HG02588 (cell line): ENCODE results near the gene SLC7A7.
A peak's percentile ranks its signal among the peaks of the same experiment; 100 is the strongest.
"Not testable (repeated sequence)": the region's sequence is repeated elsewhere in the genome, so short reads cannot be mapped to it uniquely, and the experiment has no call there.

Source experiments
- ATAC-seq: cut with Tn5 transposase; IDR thresholded peaks from one replicate; pipeline ENCODE4 v1.9.1; 2021; ENCODE audit warnings: mild to moderate bottlenecking, moderate library complexity; ENCODE audit not compliant: unreplicated experiment

Gene SLC7A7

DNA sequence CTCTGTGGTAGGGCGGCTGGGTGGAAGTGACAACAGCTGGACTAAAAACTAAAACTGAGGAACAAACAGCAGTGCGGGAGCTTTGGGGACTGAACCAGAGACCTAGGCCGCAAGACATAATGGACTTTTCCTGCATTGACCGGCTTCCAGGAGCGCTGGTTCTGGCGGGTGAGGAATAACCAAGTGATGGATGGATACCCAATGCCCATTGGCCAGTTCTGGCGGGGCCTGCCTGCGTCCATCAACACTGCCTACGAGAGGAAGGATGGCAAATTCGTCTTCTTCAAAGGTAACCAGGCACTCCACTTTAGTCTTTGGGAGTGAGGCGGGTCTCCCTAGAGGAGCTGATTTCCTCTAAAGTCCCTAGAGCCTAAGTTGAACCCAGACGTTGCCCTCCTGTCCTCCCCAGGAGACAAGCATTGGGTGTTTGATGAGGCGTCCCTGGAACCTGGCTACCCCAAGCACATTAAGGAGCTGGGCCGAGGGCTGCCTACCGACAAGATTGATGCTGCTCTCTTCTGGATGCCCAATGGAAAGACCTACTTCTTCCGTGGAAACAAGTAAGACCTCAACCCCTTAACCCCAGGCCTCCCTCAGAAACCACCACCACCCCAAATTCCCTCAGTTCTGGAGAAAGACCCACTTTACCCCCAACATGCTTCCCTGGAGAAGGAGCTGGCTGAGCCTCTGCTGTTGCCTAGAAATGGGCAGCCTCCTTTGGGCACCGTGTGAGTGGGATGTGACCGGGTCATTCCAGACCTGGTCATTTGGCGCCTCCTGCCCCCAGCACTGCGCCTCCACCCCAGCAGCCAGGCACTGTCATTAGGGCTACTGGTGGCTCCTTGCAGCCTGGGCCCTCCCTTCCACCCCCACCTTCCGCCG, 29.2 kb upstream of the SLC7A7 start:
- no peak for ATAC-seq

GRCh38 chr14:22843123-22843925, 28.1 kb upstream of the SLC7A7 start:
- no peak for ATAC-seq

- ATAC-seq: no peak
Observed at GRCh38 chr14:22842211-22843122, 27.2 kb upstream of the SLC7A7 start.

DNA sequence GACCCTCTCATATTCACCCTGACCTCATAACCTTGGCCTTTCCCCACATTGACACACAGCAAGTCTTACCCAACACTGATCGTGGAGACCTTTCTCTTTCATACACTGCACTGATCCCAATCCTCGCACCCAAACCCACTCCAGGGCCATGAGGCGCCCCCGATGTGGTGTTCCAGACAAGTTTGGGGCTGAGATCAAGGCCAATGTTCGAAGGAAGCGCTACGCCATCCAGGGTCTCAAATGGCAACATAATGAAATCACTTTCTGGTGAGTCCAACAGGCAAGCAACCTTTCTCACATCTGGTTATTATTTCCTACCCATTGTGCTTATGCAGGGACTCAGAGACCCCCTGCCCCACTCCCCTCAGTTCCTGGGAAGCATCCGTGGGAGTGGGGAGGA, 26.5 kb upstream of the SLC7A7 start:
- ATAC-seq: no peak

DNA sequence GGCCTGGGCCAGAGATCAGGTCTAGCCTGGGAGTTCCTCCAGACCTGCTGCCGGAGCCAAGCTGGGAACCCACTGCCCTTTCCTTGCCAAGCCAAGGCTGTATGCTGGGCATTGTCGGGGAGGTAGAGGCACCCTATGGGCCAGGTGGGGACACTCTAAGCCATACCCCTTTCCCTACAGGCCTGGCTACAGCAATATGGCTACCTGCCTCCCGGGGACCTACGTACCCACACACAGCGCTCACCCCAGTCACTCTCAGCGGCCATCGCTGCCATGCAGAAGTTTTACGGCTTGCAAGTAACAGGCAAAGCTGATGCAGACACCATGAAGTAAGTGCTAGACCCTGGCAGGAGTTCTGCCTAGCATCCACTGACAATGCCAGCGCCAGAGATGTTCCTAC, 26.1 kb upstream of the SLC7A7 start:
- ATAC-seq: no peak

GRCh38 chr14:22839159-22839779, 24.0 kb upstream of the SLC7A7 start:
- ATAC-seq: no peak

DNA sequence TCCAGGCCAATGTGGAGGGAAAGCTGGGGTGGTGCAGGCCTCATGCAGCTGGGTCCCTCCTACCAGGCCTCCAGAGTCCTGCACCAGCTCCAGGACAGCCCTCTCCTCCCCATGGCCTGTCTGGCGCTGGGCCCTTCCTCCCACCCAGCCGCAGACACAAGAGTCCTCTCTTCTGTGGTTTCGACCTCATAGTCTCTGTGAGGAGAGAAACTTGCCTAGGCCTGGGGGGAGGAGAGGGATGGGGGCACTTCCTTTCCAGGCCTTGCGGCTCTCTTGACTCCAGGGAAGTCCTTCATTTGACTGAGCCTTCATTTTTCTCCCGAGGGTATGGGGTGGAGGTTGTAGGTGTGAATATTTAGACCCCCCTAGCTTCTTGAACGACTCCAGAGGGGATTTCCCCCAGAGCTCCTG, 23.4 kb upstream of the SLC7A7 start:
- no peak for ATAC-seq

DNA sequence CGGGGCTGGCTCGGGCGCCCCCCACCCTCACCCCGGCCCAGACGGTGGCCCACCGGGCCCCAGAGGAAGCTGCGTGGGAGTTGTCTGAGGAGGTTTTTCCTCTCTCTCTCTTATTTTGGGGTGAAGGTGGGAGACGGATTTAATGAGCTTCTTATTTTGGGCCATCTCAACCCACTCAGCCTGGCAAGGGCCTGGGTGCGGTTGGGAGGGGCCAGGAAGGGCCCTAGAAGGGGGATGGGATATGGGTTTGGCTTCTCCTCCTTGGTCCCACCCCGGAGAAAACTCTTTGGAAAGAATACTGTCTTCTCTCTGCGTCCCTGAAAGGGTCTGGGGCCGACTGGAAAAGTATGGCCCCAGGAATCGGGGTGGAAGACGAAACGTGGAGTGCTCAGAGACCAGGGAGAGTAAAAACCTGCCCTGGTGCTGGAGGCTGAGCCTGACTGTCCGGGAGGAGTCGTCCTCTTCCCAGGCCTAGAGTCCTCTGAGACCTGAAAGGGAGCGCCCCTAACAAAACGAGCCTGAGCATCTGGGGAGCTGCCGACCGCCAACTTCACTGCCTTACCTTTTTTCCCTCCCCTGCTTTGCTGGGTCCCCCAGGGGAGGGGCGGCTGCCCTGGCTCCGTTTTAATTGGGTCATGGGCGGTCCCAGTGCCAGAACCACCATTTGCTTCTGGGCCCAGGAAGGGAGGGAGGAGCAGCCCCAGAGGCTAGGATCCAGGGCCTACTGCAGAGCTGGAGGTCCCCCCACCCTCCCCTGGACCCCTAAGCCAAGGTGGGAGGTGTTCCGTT, 22.7 kb upstream of the SLC7A7 start:
- no peak for ATAC-seq

GRCh38 chr14:22837114-22837749, 22.0 kb upstream of the SLC7A7 start:
- no peak for ATAC-seq

- ATAC-seq: no peak
Observed at GRCh38 chr14:22836301-22837113, 21.3 kb upstream of the SLC7A7 start, which contains the start of gene MMP14. MMP14 (plus strand) TSS chr14:22836585; CDS start chr14:22836818, 233 bp downstream.

DNA sequence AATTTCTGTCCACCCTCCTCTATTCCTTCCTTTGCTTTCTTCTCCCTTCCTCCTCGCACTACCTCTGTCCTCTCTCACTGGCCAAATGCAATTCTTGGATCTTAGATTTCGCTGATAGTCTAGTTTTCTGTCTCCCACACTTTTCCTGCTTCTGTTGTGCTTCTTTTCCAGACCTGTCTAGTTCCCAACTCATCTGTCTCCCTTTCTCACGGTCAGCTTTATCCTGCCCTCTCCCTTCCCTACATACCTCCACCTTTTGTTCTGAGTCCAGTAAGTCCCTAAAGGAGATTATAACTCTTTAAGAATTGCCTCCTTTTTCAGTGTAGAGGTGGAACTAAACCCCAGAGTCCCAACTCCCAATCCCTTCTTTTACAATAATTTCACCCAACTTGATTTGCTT, 20.3 kb upstream of the SLC7A7 start:
- ATAC-seq: no peak

DNA sequence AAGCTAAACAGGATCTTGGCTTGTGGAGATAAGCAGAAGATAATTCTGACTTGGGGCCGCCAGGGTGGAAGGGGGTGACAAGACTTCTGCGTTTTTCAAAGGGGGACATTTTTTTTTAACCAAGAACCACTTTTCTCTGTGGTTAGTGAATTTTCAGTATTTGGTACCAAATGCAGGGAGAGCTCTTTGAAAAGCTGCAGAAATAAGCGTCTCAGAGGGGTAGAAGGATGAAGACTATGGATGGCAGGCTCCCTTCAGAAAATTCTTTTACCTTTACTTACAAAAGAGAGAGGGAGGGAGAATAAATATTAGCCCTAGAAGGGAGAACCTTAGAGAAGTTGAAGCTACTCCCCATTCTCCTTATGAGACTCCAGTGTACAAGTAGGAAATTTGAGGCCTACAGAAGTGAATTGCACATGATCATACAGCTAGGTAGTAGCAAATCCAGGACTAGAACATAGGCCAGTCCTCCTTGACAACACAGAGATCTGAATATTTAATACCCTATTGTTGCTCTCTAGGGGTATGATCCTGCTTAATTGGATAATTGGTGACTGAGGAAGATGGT, 15.3 kb upstream of the SLC7A7 start:
- ATAC-seq: no peak

DNA sequence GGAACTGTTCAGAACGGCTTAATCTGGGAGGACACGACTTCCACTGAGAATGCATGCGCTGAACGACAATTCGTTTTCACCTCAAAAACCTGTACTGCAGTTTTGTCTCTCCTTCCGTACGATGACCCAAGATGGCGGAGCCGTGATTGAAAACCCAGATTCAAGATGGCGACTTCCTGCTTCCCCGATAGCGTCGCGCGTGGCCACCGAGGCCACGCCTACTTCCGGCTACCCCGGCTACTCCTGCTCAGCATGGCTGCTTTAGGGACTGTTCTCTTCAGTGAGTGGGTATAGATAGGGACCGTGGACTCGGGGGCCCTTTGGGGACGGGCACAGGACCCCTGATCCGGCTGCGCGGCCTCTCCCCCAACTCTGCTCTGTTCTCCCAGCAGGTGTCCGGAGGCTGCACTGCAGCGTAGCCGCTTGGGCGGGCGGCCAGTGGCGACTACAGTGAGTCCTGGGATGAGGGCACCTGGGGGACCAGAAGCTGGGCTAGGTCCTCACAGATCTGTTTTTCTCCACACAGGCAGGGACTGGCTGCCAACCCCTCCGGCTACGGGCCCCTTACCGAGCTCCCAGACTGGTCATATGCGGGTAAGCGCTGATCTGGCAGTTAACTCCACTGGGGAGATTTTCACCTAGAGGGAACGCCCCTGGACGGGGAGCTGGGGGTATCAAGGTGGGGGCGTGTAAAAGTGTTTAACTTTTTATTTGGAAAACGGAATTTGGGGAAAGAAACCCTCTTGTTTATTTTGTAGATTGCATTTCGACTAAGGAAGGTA, 14.6 kb upstream of the SLC7A7 start, which contains the start of gene MRPL52:
Gene MRPL52 (plus strand): TSS at position 227 of the 782 bp plus-strand sequence. CDS start 26 bp downstream, at position 253.
- ATAC-seq: peak; percentile 84

DNA sequence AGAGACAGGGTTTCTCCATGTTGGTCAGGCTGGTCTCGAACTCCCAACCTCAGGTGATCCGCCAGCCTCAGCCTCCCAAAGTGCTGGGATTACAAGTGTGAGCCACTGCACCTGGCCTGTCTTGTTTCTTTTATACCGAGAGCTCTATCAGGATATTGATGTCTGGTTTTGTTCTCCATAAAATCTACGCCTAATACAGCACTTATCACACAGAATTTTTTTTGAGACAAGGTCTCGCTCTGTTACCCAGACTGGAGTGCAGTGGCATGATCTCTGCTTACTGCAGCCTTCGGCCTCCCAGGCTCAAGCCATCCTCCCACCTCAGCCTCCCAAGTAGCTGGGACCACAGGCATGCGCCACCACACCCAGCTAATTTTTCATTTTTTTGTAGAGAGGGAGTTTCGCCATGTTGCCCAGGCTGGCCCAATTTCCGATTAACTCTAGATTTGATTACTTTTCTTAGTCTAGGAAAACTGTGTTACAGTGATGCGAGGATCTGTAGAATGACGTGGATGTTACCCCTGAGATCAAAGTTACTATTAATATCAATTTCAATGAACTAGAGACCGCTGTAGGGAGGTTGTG, 13.9 kb upstream of the SLC7A7 start:
- ATAC-seq: not testable (repeated sequence)

- ATAC-seq: no peak
Observed at GRCh38 chr14:22824711-22825359, 9.6 kb upstream of the SLC7A7 start.

- ATAC-seq: peak; percentile 41
Observed at GRCh38 chr14:22822571-22823098, 7.4 kb upstream of the SLC7A7 start.
